Stimulated activated CD4-positive, alpha-beta T cell treated with anti-CD3 and anti-CD28 coated beads, Interleukin-1b, Interleukin-23, amount 100 ng/mL, for 4 hours (primary cell): ENCODE measurements around the gene SREBF1.
A peak's percentile ranks its signal among the peaks of the same experiment; 100 is the strongest.

Experiments
- DNase-seq, 2 donors: peaks; one replicate each; pipeline ENCODE4 v3.0.0-alpha.2; 2020; ENCODE audit warnings: low read depth in 2 of 2

The SREBF1 gene

DNA sequence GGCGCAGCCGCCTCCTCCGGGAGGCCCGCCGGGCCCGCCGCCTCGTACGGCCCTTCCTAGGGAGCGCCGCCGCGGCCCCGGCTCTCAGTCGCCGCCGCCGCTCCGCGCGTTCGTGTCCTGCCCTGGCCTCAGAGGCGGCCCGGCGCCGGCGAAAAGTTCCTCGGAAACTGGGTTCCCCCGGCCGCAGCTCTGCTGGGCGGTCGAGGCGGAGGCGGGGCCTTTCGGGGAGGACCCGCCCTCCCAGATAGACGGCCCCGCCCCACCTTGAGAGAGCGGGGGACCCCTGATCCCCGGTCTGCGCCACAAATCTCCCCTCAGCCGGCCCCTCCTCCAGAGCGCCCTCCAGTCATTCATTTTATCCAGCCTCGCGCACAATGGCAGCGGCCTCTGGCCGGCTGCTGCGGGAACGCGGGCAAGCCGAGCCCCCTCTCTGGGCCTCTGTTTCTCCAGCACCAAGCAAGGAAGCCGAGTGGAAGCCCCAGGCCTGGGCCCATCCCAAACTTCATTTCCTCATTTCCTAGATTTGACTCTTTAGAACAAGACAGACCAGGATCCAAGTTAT lies at the start of gene SREBF1:
TSS of gene SREBF1 (minus strand) at position 169 of the 562 bp plus-strand sequence. CDS start 169 bp downstream, outside the sequence.
- peak; percentile 46 to 60 for DNase-seq

DNA sequence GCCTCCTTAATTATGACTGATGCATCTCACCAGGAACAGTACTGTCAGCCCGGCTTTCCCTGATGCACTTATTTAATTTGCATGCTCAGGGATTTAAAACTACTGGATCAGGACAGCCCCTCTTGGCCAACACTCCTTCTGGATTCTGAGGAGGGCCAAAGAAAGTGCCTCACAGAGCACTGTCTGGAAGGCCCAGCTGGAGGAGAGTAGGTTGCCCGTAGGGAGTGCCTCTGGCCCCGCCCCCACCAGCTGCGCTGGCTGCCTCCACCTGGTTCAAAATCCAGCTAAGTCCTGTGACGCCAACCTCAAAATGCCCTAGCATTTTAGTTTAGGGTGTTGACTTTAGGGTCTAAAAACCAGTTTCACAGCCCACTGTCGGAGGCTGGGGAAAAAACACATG lies 49.4 kb upstream of the SREBF1 start:
- no peak for DNase-seq

DNA sequence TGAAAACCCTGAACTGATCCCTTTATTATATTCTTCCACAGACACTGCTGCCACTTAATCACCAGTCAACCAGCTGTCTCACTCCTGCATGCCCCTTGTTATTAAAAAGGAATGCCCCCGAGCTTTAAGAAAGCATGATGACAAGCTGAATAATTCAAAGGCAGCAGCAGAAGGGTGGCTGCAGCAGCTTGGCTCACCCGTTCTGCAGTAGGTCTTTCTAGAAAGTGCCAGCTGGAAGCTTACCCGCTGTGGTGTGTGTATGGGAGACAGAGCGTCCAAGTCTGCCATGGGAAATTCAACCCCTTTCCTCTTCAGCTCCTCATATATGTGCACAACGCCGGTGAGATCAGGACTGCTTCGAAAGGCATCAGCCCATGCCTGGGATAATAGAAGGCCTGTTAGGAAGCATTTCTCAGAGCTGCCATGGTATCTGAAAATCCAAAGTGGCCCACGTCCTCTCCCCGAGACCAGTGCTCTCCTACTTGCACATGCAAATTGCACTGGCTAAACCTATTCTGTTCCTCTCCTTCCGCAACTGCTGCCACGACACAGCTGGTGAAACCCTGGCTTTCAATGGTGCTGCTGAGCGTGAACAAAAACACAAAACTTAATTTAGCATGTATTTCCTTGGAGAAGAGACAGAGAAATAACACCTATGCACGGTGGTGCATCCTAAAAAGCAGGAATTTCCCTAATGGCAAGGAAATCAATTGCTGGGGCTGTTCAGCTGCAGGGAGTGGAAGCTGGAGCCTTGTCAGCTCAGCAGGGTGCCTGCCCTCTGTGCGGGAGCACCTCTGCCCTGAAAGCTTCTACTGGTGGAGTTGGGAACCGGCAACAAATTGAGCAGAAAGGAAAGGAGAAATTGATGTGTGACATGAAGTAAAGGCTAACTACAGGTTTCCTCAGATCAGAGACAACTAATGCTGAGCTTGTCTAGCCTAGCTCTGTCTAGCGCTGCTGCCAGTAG lies 47.9 kb upstream of the SREBF1 start:
- no peak for DNase-seq

DNA sequence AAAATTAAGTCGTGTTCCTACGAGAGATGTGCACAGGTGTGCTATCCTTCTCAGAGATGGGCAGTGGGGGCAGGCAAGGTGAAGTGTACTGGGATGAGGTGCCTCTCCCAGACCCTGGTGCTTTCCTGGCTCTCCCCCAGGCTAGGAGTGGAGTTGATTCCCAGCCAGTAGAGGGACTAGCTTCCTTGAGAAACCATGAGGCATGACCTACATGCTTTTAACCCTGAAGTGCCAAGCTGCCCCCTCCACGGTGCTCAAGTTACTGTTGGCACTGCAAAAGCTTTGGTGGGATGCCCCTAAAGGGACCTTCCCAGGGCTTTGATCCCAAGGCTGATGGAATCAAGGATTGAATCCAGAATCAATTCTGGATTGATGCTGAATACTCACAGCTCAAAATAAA lies 47.0 kb upstream of the SREBF1 start:
- no peak for DNase-seq

DNA sequence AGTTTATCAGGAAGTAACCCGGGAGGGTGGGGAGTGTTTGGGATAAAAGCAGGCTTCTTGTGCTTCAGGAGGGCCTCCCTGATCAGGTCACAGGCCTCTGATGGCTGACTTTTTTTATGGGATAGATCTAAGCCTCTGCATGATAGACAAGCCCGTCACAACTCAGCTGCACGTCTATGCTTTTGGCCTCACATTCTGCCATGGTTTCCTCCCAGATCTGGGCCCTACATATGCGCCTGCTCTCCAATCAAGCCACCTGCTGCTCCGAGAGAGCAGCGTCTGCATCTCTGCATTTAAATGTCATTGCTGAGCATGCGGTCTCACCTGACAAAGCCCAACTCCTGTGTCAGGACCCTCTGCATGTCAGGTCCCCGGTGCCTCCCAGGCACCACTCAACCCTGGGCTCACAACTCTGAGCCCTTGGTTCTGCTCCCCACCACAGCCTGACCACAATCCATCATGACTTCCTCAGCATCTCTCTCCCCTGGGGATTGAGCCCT lies 45.3 kb upstream of the SREBF1 start:
- DNase-seq, result no peak

DNA sequence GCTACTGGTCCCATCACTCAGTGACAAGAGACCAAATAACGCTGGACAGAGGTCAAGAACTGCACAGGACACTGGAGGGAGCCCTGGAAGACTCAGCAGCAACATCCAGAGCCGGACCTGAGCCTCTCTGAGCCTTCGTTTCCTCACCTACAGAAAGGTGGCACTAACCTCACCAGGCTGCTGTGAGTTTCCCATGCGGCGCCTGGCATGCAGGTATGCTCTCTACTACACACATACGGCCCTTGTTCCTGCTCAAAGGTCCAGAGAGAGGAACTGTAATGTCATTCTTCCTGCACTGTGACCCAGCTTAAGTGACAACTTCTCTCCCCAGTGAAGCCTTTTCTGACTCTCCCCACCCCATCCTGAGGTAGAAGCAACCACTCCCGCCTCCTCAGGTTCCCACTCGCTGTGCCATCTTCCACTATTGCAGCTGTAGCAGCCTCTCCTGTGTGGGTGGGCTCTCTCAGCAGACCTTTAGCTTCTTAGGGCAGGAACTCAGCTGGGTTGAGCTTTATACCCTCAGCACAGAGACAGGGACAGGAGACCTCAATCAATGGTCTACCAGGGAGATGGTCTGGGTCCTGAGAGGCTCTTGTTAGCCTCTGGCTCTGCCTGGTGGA lies 43.9 kb upstream of the SREBF1 start:
- DNase-seq, result no peak

DNA sequence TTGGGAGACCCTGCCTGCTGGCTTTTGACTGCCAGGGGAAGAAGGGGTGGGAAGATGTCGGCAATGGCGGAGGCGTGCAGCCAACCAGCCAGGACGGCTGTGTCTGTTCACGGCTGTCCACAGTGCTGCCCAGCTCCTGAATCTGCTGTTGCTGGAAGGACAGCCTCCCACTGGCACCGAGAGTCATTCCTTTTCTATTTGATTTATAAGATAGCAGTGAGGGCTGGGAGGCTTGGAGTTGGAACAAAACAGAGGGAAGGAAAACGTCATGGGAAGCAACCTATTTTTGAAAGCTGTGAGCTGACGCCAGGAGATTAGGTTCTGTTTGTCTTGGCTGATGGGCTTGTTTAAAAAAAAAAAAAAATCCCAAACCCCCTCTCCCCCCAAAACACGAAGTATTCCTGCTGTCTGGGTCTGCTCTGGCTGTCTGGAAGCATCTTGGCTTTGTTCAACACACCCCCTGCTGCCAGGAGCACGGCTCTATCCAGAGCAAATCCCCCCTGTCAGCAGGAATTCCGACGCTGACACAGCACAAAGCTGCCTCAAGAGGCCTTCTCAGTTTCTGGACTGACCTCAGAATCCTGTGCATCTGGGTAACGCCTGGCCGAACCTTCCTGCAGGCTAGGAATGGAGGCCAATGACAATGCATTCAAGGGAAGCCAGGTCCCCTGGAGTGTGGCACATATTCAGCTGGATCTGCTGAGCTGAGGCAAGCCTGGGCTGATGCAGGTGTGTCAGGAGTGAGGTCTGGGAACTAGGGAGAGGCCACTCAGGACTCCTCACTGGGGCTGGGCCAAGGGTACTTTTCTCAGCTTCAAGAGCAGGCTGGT lies 41.0 kb upstream of the SREBF1 start:
- DNase-seq, result no peak

DNA sequence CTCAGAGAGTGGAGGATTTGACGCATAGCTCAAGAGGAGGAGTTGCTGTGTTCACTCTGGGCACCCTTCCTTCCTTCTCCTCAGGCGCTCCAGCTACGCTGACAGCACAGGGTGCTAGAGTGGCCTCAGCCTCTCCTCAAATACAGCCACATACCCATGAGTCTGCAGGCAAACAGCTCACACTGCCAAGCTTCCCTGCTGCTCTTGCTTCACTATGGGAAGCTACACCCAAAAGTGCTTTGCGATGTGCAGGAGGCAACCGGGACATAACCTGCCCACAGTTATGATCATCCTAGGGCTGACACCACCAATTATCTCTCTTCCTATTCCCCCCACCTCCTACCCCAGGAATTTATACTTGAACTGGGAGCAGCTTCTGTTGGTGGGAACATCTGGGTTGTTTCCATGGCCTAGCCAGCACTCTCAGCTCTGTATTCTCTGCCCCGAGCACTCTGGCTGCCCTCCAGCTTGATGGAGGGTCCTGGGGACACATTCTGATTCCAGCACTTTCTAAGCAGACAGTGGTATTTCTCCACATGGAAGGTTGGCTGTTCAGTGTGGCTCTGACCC lies 40.3 kb upstream of the SREBF1 start:
- no peak for DNase-seq

DNA sequence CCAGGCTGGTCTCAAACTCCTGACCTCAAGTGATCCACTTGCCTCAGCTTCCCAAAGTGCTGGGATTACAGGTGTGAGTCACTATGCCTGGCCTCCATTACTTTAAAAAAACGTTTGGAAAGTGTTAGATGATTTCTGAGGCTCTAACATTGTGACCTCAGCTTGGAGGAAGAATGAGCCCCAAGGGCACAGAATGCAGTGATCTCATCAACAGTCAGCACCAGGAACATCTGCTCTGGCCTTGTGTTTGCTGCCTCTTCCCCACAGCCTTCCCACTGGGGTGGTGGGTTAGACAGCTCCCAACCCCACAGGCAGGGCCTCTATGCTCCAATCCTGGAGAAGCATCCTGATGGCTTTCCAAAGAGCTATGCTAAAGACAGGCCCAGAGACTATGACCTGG lies 37.7 kb upstream of the SREBF1 start:
- DNase-seq, result no peak

DNA sequence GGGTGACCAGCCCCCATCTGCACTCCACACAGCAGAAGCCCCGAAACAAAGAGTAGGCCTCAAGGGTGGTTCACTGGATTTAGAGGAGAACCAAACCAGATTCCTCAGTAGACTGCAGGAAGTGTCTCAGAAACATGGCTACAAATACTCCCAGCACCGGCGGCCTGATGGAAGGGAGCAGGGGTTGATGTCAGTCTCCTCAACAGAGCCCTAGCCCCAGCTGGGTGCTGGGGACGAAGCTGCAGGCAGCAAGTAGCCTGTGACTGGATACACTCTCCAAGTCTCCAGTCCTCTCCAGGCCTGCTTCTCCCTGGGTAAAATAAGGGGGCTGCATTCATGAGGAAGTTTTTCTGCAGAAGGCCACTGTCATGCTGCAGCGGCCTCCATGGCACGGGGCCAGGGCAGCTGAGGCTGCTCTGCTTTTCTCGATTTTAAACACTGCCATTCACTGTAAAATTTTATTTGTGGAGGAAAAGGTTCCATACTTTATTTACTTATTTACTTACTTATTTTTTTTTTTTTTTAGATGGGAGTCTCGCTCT lies 36.7 kb upstream of the SREBF1 start:
- no peak for DNase-seq

DNA sequence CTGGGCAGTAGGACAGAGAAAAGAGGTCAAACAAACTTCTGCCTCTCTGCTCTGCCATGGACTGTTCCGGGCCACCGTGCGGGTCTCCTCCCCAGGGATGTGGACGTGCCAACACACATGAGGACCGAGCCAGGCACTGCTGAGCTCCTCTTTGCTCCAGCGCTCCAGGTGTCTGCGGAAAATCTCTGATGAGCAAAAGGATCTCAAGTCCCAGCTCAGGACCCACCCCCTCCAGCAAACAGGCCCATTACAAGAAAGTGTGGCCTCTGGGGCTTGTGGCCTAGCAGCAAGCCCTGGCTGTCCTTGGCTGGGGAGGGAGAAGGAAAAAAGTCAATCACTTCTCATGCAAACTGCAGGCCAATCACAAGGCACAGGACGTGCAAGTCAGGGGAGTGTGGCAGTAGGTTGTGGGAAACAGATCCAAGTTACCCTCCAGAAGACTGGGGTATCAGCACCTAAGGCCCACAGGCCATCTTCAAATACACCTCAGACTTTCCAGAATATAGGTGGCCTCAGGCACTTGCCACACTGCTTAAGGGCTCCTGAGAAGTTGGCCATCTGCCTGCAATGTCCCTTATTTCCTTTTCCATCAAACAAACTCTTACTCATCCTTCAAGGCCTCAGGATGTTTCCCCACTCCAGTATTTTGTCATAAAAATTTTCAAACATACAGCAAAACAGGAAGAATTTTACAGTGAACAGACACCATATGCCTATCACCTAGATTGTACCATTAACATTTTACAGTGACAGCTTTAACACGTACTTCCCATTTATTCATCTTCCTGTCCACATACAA lies 36.0 kb upstream of the SREBF1 start:
- no peak for DNase-seq

DNA sequence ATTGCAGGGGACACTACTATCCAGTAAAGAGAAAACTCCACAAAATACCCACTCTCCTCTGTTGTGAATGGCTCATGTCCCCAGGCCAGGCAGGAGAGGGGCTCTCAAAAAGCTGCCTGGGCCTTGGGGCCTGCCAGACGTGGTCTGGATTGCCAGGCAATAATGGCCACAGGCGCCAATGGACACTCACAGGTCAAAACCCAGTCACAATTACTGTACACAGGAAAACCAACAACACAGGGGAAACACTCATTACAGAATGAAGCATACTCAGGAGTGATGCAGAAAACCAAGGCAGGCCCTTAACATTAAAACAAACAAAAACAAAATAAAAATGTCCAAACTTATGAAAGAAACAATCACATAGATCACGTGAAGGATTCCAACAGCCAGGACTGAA lies 35.1 kb upstream of the SREBF1 start:
- DNase-seq, result no peak

DNA sequence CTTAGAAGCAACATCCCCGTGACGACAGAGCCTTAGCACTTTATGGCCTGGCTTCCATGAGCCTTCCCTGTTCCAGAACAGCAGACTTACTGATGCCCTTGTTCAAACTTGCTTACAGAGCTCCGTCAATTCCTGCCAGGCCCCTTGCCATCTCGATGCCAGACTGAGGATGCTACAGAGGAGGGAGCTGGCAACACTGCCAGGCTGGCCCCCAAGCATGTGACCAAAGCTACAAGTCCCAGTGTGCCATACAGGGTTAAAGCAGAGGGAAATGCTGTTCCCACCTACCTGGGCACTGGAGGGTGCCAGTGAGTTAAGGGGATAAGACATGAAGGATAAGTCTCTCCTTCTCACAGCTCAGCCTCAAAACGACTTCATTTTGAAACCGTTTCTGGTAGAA lies 33.5 kb upstream of the SREBF1 start:
- DNase-seq, result no peak

DNA sequence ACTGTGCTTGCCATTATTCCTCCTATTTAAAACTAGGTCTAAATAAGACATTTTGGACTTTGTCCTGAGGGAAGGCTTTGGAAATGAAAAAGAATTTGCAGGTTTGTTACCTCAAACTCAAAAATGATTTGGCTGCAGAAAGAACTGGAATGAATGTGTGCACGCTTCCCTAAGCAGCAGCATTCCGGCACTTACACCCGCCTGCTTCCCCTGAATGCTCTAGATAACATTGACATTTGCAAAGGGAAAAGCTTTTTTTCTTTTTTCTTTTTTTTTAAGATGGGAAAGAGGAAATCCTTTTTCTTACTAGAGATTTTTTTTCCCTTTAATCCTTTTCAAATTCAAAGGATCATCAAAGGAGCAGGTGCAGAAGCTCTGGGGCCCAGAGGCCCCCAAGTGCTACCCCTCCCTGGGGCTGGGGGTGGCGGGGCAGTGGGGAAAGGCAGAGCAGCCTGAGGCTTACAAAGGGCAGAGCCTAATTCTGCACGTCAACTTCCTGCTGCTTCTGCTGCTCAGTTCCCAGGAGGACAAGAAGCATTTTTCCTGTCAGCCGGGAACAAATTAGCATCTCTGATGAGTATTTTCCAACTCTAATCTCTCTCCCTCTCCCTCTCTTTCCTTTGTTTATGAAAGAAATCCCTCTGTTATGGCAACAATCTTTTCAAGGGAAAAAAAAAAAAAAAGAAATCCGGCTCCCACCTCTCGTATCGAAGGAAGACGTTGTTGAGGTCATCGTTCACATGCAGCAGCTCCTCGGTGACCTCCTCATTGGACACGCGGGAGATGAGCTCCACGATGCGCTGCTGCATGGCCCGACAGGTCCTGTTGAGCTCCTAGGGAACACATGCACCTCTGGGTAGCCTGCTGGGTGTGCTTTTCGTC lies 32.1 kb upstream of the SREBF1 start:
- no peak for DNase-seq

DNA sequence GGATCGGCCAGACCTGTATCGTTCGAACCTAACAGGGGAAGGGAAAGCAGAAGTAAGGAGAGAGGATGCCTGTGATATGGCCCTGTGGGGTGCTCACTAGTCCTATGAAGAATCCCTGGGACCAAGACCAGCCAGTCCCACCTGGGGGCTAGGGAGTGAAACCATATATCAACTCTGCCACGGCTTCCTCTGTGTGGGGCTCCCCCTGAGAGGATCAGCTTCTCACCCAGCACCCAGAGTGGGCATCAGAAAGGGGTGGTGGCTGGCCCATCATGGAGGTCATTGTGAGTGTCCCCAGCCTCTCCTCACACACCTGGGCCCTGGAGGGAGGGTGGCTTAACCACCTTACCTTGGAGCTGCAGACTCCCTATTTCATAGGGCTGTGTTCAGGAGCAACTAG lies 30.1 kb upstream of the SREBF1 start:
- no peak for DNase-seq

DNA sequence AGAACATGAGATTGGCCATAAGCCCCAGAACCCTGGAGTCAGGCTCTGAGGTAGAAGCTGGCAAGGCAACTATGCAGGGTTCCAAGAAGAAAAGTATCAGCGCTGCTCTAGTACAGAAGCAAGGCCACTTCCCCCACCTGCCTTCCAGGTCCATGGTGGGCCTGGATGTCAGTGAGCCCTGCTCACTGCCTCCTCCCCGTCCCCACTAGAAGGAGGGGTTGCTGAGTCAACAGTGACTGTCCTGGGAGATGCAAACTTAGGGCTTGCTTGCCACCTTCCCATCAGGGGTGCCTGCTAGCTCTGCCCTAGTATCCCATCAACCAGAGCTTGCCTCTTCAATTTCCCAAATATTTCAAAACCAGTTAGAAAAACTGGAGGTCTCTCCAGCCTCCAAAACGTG lies 29.6 kb upstream of the SREBF1 start:
- DNase-seq, result no peak

DNA sequence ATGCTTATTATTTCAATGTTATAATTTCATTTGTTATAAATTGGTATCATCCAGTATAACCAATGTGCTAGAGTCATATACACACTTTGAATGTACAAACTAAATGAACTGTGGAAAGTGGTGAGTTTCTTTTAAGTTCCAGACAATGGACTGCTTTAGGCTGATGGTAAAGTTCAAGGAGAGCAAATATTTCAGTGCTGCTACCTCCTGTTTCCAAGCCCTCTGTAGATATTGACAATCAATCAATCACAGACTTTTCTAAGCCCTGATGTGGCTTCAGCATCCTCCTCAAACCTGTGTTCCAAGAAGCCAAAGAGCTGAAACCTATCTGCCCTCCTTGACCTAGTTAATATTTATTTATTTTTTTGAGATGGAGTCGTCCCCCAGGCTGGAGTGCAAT lies 28.2 kb upstream of the SREBF1 start:
- no peak for DNase-seq

DNA sequence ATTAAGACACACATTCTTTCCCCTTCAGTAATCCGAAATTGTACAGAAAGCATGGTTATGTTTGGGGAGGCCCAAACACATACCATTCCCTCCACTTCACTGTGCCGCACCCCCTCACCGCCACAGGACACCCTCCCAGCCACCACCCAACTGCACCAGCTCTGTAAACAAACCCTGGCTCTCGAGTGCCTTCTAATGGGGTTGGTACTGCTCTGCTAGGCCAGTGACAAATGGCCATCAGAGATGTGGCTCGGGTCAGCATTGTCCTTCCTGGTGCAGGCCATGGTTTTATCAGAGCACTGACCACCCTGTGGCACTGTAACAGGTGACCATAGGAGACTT lies 24.0 kb upstream of the SREBF1 start:
- DNase-seq, result no peak
